HepG2 (cell line): ENCODE results near the gene CHKB. TPM values are rescaled to one million over a fixed set of nuclear protein-coding genes. Genes with fewer than 3 reads are reported as not detected.

Source experiments
- ATF1 ChIP-seq: IDR thresholded peaks from 2 replicates; pipeline ENCODE4 v1.6.1; 2016; ENCODE audit warnings: mild to moderate bottlenecking, control low read depth
- CENPT ChIP-seq: sonication (generic); formaldehyde crosslinking; IDR thresholded peaks from 2 replicates; pipeline ENCODE4 v1.8.0; 2022; ENCODE audit warnings: low read depth, mild to moderate bottlenecking, moderate library complexity, missing genetic modification reagents
- CENPX ChIP-seq: sonication (generic); formaldehyde crosslinking; IDR thresholded peaks from 2 replicates; pipeline ENCODE4 v1.9.0; 2021; ENCODE audit warnings: mild to moderate bottlenecking, missing genetic modification reagents, moderate library complexity
- FOXC1 ChIP-seq: sonication (generic); formaldehyde crosslinking; IDR thresholded peaks from 2 replicates; pipeline ENCODE4 v1.8.0; 2022; ENCODE audit warnings: mild to moderate bottlenecking, missing genetic modification reagents, borderline replicate concordance
- HNRNPLL ChIP-seq: fragments of 200-400 bp; formaldehyde crosslinking; IDR thresholded peaks from 2 replicates; pipeline ENCODE4 v1.6.1; 2017; ENCODE audit warnings: mild to moderate bottlenecking, low read depth, low read length; ENCODE audit not compliant: poor library complexity, severe bottlenecking
- KLF11 ChIP-seq: IDR thresholded peaks from 2 replicates; pipeline ENCODE4 v1.6.1; 2016; ENCODE audit warnings: missing compliant biosample characterization
- NFYB ChIP-seq: sonication (generic); formaldehyde crosslinking; IDR thresholded peaks from 2 replicates; pipeline ENCODE4 v1.4.0; 2020; ENCODE audit warnings: missing genetic modification reagents
- PHF21A ChIP-seq: sonication (generic); formaldehyde crosslinking; IDR thresholded peaks from 2 replicates; pipeline ENCODE4 v1.5.0; 2020; ENCODE audit warnings: mild to moderate bottlenecking, missing genetic modification reagents
- ZMYM2 ChIP-seq: sonication (generic); formaldehyde crosslinking; IDR thresholded peaks from 2 replicates; pipeline ENCODE4 v1.8.0; 2022; ENCODE audit warnings: mild to moderate bottlenecking, missing genetic modification reagents
- ZNF232 ChIP-seq: sonication (generic); formaldehyde crosslinking; IDR thresholded peaks from 2 replicates; pipeline ENCODE4 v1.4.0; 2020; ENCODE audit warnings: missing genetic modification reagents, borderline replicate concordance
- ZNF235 ChIP-seq: sonication (generic); formaldehyde crosslinking; IDR thresholded peaks from 2 replicates; pipeline ENCODE4 v1.8.1; 2023; ENCODE audit warnings: mild to moderate bottlenecking, missing genetic modification reagents, borderline replicate concordance
- ZNF317 ChIP-seq: sonication (generic); formaldehyde crosslinking; IDR thresholded peaks from 2 replicates; pipeline ENCODE4 v1.5.0; 2020; ENCODE audit warnings: mild to moderate bottlenecking, missing genetic modification reagents
- ZNF891 ChIP-seq: sonication (generic); formaldehyde crosslinking; IDR thresholded peaks from 2 replicates; pipeline ENCODE4 v1.5.0; 2020; ENCODE audit warnings: mild to moderate bottlenecking, missing genetic modification reagents
- polyA plus RNA-seq, 8 experiments: library from polyadenylated mRNA; depleted of rRNA in 3 of 8; stranded (reverse) in 7 of 8; unstranded in 1 of 8; fragments of >200 nt; fragmentation: Illumina TruSeq in 4 of 8; extraction: Trizol in 4 of 8; gene quantifications; 2 replicates each; pipeline versions ENCODE4 v1.2.1 to v1.2.3, GENCODE V29; 2011 to 2016; ENCODE audit warnings: low read depth in 4 of 8, missing spikeins in 1 of 8, mixed read lengths in 1 of 8; ENCODE audit not compliant: insufficient read depth in 1 of 8
- total RNA-seq, 5 experiments: library from RNA; depleted of rRNA; stranded (reverse); fragments of >200 nt; fragmentation: Illumina TruSeq; extraction: Trizol; gene quantifications; 2 replicates each; pipeline ENCODE4 v1.2.3, GENCODE V29; 2016; ENCODE audit warnings: low read depth in 1 of 5
- TF ChIP-seq, protein P1 (sequence below): sonication (generic); formaldehyde crosslinking; IDR thresholded peaks from 2 replicates; pipeline ENCODE4 v1.4.0; 2020; ENCODE audit warnings: missing genetic modification reagents
- TF ChIP-seq, protein P2 (sequence below): fragments of 450-650 bp; IDR thresholded peaks from 2 replicates; pipeline ENCODE4 v1.6.1; 2017
- TF ChIP-seq, protein P3 (sequence below): sonication (generic); formaldehyde crosslinking; IDR thresholded peaks from 2 replicates; pipeline ENCODE4 v1.8.1; 2022; ENCODE audit warnings: low read depth, mild to moderate bottlenecking, missing genetic modification reagents
- TF ChIP-seq, protein P4 (sequence below): sonication (generic); formaldehyde crosslinking; IDR thresholded peaks from 2 replicates; pipeline ENCODE4 v1.4.0; 2020; ENCODE audit warnings: missing genetic modification reagents, borderline replicate concordance
- TF ChIP-seq, protein P5 (sequence below): sonication (generic); formaldehyde crosslinking; IDR thresholded peaks from 2 replicates; pipeline ENCODE4 v1.4.0; 2020; ENCODE audit warnings: mild to moderate bottlenecking, missing genetic modification reagents, borderline replicate concordance
- TF ChIP-seq, protein P6 (sequence below): sonication (generic); formaldehyde crosslinking; IDR thresholded peaks from 2 replicates; pipeline ENCODE4 v1.5.1; 2020; ENCODE audit warnings: missing genetic modification reagents, mild to moderate bottlenecking, borderline replicate concordance

The CHKB gene
- total and polyA plus RNA-seq, 2 of the 13 experiments (the other 11 are each of a cell fraction or from before 2014, with no cell fraction given), result 24.5 to 42.7 TPM

DNA sequence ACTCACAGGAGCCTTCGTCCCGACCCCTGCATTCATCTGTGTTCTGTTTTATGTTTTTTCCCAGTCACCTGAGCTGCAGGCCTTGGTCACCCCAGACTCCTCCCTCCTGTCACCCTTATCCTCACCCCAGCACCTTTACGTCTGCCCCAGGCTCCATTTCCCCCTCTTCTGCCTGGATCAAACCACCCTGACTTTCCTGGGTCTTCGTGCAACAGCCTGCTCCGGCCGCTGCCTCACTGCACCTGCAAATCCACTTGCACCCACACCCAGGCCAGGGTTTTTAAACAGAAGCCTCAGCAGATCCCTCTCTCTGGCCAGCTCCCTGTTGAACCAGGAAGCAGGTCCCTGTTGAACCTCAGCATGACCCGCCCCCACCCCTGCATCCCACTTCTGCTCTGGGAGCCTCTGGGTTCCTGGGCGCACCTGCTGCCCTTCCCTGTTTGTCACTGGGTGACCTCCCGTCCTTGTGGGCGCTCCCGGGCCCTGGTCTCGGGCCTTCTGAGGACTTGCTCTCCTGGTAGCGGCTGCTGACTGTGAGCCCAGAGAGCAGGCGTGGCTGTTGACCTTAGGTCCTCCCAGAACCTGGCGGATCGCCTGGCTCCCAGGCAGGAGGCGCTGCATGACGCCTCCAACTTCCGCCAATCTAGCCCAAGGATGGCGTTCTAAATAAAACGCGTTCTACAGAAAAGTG is 30.8 kb upstream of the CHKB start (continued):
- TF ChIP-seq, protein P1, sequence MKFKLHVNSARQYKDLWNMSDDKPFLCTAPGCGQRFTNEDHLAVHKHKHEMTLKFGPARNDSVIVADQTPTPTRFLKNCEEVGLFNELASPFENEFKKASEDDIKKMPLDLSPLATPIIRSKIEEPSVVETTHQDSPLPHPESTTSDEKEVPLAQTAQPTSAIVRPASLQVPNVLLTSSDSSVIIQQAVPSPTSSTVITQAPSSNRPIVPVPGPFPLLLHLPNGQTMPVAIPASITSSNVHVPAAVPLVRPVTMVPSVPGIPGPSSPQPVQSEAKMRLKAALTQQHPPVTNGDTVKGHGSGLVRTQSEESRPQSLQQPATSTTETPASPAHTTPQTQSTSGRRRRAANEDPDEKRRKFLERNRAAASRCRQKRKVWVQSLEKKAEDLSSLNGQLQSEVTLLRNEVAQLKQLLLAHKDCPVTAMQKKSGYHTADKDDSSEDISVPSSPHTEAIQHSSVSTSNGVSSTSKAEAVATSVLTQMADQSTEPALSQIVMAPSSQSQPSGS (CRISPR knock-in tag), result no peak
- TF ChIP-seq ATF1 (CRISPR knock-in tag) (no peak), PHF21A (CRISPR knock-in tag) (peak; percentile 58; the same call in 1 of the 2 replicates), ZNF317 (CRISPR knock-in tag) (no peak; the same call in 1 of the 2 replicates), ZMYM2 (no peak), NFYB (CRISPR knock-in tag) (no peak), CENPT (CRISPR knock-in tag) (no peak), ZNF891 (CRISPR knock-in tag) (no peak; the same call in 1 of the 2 replicates), HNRNPLL (peak; percentile 30), ZNF235 (CRISPR knock-in tag) (no peak), CENPX (CRISPR knock-in tag) (no peak), ZNF232 (CRISPR knock-in tag) (no peak), FOXC1 (CRISPR knock-in tag) (no peak), KLF11 (CRISPR knock-in tag) (no peak)
- TF ChIP-seq, protein P2, sequence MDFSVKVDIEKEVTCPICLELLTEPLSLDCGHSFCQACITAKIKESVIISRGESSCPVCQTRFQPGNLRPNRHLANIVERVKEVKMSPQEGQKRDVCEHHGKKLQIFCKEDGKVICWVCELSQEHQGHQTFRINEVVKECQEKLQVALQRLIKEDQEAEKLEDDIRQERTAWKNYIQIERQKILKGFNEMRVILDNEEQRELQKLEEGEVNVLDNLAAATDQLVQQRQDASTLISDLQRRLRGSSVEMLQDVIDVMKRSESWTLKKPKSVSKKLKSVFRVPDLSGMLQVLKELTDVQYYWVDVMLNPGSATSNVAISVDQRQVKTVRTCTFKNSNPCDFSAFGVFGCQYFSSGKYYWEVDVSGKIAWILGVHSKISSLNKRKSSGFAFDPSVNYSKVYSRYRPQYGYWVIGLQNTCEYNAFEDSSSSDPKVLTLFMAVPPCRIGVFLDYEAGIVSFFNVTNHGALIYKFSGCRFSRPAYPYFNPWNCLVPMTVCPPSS, result no peak
- TF ChIP-seq, protein P3, sequence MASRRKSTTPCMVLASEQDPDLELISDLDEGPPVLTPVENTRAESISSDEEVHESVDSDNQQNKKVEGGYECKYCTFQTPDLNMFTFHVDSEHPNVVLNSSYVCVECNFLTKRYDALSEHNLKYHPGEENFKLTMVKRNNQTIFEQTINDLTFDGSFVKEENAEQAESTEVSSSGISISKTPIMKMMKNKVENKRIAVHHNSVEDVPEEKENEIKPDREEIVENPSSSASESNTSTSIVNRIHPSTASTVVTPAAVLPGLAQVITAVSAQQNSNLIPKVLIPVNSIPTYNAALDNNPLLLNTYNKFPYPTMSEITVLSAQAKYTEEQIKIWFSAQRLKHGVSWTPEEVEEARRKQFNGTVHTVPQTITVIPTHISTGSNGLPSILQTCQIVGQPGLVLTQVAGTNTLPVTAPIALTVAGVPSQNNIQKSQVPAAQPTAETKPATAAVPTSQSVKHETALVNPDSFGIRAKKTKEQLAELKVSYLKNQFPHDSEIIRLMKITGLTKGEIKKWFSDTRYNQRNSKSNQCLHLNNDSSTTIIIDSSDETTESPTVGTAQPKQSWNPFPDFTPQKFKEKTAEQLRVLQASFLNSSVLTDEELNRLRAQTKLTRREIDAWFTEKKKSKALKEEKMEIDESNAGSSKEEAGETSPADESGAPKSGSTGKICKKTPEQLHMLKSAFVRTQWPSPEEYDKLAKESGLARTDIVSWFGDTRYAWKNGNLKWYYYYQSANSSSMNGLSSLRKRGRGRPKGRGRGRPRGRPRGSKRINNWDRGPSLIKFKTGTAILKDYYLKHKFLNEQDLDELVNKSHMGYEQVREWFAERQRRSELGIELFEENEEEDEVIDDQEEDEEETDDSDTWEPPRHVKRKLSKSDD (CRISPR knock-in tag), result no peak
- TF ChIP-seq, protein P4, sequence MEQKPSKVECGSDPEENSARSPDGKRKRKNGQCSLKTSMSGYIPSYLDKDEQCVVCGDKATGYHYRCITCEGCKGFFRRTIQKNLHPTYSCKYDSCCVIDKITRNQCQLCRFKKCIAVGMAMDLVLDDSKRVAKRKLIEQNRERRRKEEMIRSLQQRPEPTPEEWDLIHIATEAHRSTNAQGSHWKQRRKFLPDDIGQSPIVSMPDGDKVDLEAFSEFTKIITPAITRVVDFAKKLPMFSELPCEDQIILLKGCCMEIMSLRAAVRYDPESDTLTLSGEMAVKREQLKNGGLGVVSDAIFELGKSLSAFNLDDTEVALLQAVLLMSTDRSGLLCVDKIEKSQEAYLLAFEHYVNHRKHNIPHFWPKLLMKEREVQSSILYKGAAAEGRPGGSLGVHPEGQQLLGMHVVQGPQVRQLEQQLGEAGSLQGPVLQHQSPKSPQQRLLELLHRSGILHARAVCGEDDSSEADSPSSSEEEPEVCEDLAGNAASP (CRISPR knock-in tag), result peak; percentile 90; the same call in 1 of the 2 replicates
- TF ChIP-seq, protein P5, sequence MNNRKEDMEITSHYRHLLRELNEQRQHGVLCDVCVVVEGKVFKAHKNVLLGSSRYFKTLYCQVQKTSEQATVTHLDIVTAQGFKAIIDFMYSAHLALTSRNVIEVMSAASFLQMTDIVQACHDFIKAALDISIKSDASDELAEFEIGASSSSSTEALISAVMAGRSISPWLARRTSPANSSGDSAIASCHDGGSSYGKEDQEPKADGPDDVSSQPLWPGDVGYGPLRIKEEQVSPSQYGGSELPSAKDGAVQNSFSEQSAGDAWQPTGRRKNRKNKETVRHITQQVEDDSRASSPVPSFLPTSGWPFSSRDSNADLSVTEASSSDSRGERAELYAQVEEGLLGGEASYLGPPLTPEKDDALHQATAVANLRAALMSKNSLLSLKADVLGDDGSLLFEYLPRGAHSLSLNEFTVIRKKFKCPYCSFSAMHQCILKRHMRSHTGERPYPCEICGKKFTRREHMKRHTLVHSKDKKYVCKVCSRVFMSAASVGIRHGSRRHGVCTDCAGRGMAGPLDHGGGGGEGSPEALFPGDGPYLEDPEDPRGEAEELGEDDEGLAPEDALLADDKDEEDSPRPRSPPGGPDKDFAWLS, result no peak
- TF ChIP-seq, protein P6, sequence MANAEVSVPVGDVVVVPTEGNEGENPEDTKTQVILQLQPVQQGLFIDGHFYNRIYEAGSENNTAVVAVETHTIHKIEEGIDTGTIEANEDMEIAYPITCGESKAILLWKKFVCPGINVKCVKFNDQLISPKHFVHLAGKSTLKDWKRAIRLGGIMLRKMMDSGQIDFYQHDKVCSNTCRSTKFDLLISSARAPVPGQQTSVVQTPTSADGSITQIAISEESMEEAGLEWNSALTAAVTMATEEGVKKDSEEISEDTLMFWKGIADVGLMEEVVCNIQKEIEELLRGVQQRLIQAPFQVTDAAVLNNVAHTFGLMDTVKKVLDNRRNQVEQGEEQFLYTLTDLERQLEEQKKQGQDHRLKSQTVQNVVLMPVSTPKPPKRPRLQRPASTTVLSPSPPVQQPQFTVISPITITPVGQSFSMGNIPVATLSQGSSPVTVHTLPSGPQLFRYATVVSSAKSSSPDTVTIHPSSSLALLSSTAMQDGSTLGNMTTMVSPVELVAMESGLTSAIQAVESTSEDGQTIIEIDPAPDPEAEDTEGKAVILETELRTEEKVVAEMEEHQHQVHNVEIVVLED, result peak; percentile 38; the same call in 1 of the 2 replicates
